ENCODE measurements around the gene PTPN14. TPM values are rescaled to one million over a fixed set of nuclear protein-coding genes. Genes with fewer than 3 reads are reported as not detected.

Gene PTPN14
- total RNA-seq, 1 experiment from 2014 or later = 209 TPM

DNA sequence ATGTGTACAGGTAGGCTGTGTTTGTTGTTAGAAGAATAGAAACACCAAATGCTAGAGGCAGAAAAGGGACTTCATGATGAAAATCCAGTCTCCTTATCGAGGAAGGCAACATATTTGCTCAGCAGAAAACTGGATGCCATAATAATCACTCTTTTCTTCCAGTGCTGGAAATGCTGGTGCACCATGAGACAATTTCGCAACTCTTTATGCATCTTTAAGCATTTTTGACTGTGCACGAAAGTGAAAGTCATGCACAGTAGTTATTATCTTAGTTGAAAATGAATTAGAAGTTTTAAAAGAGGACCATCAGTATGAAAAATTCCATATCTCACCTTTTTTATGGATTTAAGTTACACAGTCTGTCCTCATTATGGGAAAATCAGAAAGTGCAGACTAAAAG is 241.4 kb downstream of the PTPN14 start:
- TF ChIP-seq, protein P1, sequence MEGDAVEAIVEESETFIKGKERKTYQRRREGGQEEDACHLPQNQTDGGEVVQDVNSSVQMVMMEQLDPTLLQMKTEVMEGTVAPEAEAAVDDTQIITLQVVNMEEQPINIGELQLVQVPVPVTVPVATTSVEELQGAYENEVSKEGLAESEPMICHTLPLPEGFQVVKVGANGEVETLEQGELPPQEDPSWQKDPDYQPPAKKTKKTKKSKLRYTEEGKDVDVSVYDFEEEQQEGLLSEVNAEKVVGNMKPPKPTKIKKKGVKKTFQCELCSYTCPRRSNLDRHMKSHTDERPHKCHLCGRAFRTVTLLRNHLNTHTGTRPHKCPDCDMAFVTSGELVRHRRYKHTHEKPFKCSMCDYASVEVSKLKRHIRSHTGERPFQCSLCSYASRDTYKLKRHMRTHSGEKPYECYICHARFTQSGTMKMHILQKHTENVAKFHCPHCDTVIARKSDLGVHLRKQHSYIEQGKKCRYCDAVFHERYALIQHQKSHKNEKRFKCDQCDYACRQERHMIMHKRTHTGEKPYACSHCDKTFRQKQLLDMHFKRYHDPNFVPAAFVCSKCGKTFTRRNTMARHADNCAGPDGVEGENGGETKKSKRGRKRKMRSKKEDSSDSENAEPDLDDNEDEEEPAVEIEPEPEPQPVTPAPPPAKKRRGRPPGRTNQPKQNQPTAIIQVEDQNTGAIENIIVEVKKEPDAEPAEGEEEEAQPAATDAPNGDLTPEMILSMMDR (IDR thresholded peaks at IDR 0.05) = no peak
- TF ChIP-seq, protein P2, sequence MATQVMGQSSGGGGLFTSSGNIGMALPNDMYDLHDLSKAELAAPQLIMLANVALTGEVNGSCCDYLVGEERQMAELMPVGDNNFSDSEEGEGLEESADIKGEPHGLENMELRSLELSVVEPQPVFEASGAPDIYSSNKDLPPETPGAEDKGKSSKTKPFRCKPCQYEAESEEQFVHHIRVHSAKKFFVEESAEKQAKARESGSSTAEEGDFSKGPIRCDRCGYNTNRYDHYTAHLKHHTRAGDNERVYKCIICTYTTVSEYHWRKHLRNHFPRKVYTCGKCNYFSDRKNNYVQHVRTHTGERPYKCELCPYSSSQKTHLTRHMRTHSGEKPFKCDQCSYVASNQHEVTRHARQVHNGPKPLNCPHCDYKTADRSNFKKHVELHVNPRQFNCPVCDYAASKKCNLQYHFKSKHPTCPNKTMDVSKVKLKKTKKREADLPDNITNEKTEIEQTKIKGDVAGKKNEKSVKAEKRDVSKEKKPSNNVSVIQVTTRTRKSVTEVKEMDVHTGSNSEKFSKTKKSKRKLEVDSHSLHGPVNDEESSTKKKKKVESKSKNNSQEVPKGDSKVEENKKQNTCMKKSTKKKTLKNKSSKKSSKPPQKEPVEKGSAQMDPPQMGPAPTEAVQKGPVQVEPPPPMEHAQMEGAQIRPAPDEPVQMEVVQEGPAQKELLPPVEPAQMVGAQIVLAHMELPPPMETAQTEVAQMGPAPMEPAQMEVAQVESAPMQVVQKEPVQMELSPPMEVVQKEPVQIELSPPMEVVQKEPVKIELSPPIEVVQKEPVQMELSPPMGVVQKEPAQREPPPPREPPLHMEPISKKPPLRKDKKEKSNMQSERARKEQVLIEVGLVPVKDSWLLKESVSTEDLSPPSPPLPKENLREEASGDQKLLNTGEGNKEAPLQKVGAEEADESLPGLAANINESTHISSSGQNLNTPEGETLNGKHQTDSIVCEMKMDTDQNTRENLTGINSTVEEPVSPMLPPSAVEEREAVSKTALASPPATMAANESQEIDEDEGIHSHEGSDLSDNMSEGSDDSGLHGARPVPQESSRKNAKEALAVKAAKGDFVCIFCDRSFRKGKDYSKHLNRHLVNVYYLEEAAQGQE (IDR thresholded peaks at IDR 0.05; ENCODE audit: insufficient read depth in 1 of 2, low read depth in 2 of 2, low read length in 1 of 2) = no peak
- no peak for TF ChIP-seq POLR2AphosphoS5 (IDR thresholded peaks at IDR 0.05; ENCODE audit: low read depth, low read length)
- TF ChIP-seq TCF7L2 (IDR thresholded peaks at IDR 0.05; ENCODE audit: low read depth, low read length) = no peak
- no peak for TF ChIP-seq SIN3A (IDR thresholded peaks at IDR 0.05; ENCODE audit: borderline replicate concordance, insufficient read depth, low read depth, low read length)
- Histone ChIP-seq H3K9me3 (ENCODE audit: control insufficient read depth, insufficient read depth, low read depth, low read length) (no peaks in the 10 kb centered on the region), H3K27ac (ENCODE audit: low read length) (no peak overlapping the region), H3K4me3 (ENCODE audit: low read depth in 2 of 2, low read length in 2 of 2) (no peak overlapping the region), H3K4me1 (ENCODE audit: control insufficient read depth, insufficient read depth, low read length) (no peaks in the 10 kb centered on the region), H3K36me3 (ENCODE audit: control insufficient read depth, insufficient read depth, low read length) (no peaks in the 10 kb centered on the region), H3K27me3 (ENCODE audit: control insufficient read depth, insufficient read depth, low read length) (no peaks in the 10 kb centered on the region)
- BruUV-seq (replicated peaks) = no TSS peak
- ChIA-PET POLR2A (no interaction called here), CTCF (interaction anchor here (0.5 kb wide), 1 partner anchor 96 kb away, joined by 4 read pairs; no protein-coding TSS in a partner anchor)
- in situ Hi-C loops (cut with HindIII; ENCODE audit: low pct_unique_long_range_greater_than_20kb, low sequenced_read_pairs) = no loop called here
- intact Hi-C loops (cut with micrococcal nuclease; ENCODE audit: unreplicated experiment) = loop anchor here (5.0 kb wide), 1 partner anchor 98 kb away; no protein-coding TSS in a partner anchor
- DNase-seq (ENCODE audit: low read depth, low spot score) = no peak
- ATAC-seq = no peak

DNA sequence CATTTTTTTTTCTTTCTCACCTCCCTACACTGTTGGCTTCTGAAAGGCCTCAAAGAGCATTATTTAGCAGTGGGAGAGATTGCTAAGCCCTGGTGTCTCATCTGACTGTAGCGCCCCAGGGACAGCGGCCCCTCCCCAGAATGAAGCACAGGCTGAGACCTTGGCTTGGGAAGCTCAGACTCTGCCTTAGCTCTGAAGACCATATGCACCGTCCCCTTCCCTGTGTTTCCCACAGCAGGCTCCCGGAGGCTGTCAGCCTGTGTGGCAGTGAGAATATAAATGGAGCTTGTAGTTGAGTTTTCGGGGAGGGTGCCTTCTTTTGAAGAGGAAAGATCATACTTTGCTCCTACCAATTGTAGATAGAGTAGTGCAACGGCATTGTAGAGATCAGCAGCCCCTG is 245.1 kb downstream of the PTPN14 start:
- BruUV-seq (replicated peaks) = no TSS peak
- intact Hi-C loops (cut with micrococcal nuclease; ENCODE audit: unreplicated experiment) (no loop called here), in situ Hi-C loops (cut with HindIII; ENCODE audit: low pct_unique_long_range_greater_than_20kb, low sequenced_read_pairs) (no loop called here)
- Histone ChIP-seq H3K4me3 (ENCODE audit: low read depth in 2 of 2, low read length in 2 of 2) (no peak overlapping the region), H3K27me3 (ENCODE audit: control insufficient read depth, insufficient read depth, low read length) (no peaks in the 10 kb centered on the region), H3K9me3 (ENCODE audit: control insufficient read depth, insufficient read depth, low read depth, low read length) (no peaks in the 10 kb centered on the region), H3K27ac (ENCODE audit: low read length) (no peak overlapping the region), H3K4me1 (ENCODE audit: control insufficient read depth, insufficient read depth, low read length) (no peaks in the 10 kb centered on the region), H3K36me3 (ENCODE audit: control insufficient read depth, insufficient read depth, low read length) (no peaks in the 10 kb centered on the region)
- ChIA-PET CTCF (no interaction called here), POLR2A (no interaction called here)
- TF ChIP-seq TCF7L2 (IDR thresholded peaks at IDR 0.05; ENCODE audit: low read depth, low read length) (no peak), SIN3A (IDR thresholded peaks at IDR 0.05; ENCODE audit: borderline replicate concordance, insufficient read depth, low read depth, low read length) (no peak), POLR2AphosphoS5 (IDR thresholded peaks at IDR 0.05; ENCODE audit: low read depth, low read length) (no peak)
- TF ChIP-seq, protein P2 (IDR thresholded peaks at IDR 0.05; ENCODE audit: insufficient read depth in 1 of 2, low read depth in 2 of 2, low read length in 1 of 2) = no peak
- TF ChIP-seq, protein P1 (IDR thresholded peaks at IDR 0.05) = no peak
- ATAC-seq (no peak), DNase-seq (ENCODE audit: low read depth, low spot score) (no peak)

All from Panc1 (cell line).